ENCODE results near the gene HJV. TPM values are rescaled to one million over a fixed set of nuclear protein-coding genes. Genes with fewer than 3 reads are reported as not detected.
A peak's percentile ranks its signal among the peaks of the same experiment; 100 is the strongest.

The HJV gene
- total and polyA plus RNA-seq, 2 of the 13 experiments (the other 11 are each of a cell fraction or from before 2014, with no cell fraction given) = 0.18 TPM; not detected in 1

DNA sequence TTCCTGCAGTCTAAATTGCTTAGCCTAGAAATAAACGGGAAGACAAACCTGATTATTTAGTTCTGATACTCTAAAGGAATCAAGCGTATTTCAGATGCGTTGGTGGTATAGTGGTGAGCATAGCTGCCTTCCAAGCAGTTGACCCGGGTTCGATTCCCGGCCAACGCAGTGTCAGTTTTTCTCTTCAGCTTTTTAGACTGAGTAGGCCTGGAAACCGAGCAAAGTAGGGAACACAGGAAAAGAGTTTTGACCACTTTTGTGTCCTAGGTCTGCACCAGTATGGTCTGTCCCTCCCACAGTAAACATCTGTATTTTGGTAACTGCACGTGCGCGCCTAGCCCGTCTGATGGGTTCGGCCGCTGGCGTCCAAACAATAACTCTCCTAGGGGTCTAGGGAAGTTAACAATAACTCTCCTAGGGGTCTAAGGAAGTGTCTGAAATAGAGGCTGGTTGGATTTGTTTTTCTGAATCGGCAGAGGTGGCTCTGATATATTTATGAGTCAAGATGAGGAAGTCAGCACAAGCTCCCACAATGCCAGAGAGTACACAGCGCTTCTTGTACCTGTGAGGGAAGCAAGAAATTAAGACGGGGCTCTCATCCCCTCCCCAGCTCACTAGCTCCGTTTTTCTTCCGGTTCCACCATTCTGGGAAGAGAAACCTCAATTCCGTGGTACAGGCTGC lies 15.6 kb upstream of the HJV start (continued):
- TF ChIP-seq, protein P1, sequence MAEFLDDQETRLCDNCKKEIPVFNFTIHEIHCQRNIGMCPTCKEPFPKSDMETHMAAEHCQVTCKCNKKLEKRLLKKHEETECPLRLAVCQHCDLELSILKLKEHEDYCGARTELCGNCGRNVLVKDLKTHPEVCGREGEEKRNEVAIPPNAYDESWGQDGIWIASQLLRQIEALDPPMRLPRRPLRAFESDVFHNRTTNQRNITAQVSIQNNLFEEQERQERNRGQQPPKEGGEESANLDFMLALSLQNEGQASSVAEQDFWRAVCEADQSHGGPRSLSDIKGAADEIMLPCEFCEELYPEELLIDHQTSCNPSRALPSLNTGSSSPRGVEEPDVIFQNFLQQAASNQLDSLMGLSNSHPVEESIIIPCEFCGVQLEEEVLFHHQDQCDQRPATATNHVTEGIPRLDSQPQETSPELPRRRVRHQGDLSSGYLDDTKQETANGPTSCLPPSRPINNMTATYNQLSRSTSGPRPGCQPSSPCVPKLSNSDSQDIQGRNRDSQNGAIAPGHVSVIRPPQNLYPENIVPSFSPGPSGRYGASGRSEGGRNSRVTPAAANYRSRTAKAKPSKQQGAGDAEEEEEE (CRISPR knock-in tag; IDR thresholded peaks at IDR 0.05; ENCODE audit: borderline replicate concordance) = no peak
- TF ChIP-seq, protein P2, sequence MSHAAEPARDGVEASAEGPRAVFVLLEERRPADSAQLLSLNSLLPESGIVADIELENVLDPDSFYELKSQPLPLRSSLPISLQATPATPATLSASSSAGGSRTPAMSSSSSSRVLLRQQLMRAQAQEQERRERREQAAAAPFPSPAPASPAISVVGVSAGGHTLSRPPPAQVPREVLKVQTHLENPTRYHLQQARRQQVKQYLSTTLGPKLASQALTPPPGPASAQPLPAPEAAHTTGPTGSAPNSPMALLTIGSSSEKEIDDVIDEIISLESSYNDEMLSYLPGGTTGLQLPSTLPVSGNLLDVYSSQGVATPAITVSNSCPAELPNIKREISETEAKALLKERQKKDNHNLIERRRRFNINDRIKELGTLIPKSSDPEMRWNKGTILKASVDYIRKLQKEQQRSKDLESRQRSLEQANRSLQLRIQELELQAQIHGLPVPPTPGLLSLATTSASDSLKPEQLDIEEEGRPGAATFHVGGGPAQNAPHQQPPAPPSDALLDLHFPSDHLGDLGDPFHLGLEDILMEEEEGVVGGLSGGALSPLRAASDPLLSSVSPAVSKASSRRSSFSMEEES (CRISPR knock-in tag; IDR thresholded peaks at IDR 0.05) = no peak
- TF ChIP-seq, protein P3, sequence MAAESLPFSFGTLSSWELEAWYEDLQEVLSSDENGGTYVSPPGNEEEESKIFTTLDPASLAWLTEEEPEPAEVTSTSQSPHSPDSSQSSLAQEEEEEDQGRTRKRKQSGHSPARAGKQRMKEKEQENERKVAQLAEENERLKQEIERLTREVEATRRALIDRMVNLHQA (CRISPR knock-in tag; IDR thresholded peaks at IDR 0.05) = no peak
- TF ChIP-seq, protein P4, sequence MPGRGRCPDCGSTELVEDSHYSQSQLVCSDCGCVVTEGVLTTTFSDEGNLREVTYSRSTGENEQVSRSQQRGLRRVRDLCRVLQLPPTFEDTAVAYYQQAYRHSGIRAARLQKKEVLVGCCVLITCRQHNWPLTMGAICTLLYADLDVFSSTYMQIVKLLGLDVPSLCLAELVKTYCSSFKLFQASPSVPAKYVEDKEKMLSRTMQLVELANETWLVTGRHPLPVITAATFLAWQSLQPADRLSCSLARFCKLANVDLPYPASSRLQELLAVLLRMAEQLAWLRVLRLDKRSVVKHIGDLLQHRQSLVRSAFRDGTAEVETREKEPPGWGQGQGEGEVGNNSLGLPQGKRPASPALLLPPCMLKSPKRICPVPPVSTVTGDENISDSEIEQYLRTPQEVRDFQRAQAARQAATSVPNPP (CRISPR knock-in tag; IDR thresholded peaks at IDR 0.05) = no peak
- TF ChIP-seq PHF8 (CRISPR knock-in tag; IDR thresholded peaks at IDR 0.05) (no peak; the same call in 1 of the 2 replicates), TARDBP (CRISPR knock-in tag; IDR thresholded peaks at IDR 0.05) (no peak), RORA (CRISPR knock-in tag; IDR thresholded peaks at IDR 0.05) (no peak), EZH2 (conservative IDR thresholded peaks at IDR 0.05; ENCODE audit: low read depth, low read length) (no peak), ZNF652 (CRISPR knock-in tag; IDR thresholded peaks at IDR 0.05; ENCODE audit: borderline replicate concordance, low read depth) (no peak), ONECUT2 (CRISPR knock-in tag; IDR thresholded peaks at IDR 0.05) (no peak), FOSL2 (CRISPR knock-in tag; IDR thresholded peaks at IDR 0.05) (peak; percentile 39; the same call in 1 of the 2 replicates), KLF6 (CRISPR knock-in tag; IDR thresholded peaks at IDR 0.05) (no peak; the same call in 1 of the 2 replicates), ZNF317 (CRISPR knock-in tag; IDR thresholded peaks at IDR 0.05) (no peak), NFE2 (CRISPR knock-in tag; IDR thresholded peaks at IDR 0.05) (no peak), SMC3 (IDR thresholded peaks at IDR 0.05; ENCODE audit: low read length) (no peak), NFE2L2 (IDR thresholded peaks at IDR 0.05; ENCODE audit: low read length) (no peak), ZNF432 (CRISPR knock-in tag; IDR thresholded peaks at IDR 0.05; ENCODE audit: borderline replicate concordance) (no peak), PCBP2 (optimal IDR thresholded peaks at IDR 0.05; ENCODE audit: low read depth, low read length, poor library complexity, severe bottlenecking) (no peak), KDM2A (CRISPR knock-in tag; IDR thresholded peaks at IDR 0.05; ENCODE audit: borderline replicate concordance, low read depth) (no peak; the same call in 1 of the 2 replicates), SIN3B (IDR thresholded peaks at IDR 0.05; ENCODE audit: low read length) (no peak), ZKSCAN1 (IDR thresholded peaks at IDR 0.05; ENCODE audit: low read length) (no peak)
- TF ChIP-seq, protein P5, sequence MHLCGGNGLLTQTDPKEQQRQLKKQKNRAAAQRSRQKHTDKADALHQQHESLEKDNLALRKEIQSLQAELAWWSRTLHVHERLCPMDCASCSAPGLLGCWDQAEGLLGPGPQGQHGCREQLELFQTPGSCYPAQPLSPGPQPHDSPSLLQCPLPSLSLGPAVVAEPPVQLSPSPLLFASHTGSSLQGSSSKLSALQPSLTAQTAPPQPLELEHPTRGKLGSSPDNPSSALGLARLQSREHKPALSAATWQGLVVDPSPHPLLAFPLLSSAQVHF (CRISPR knock-in tag; IDR thresholded peaks at IDR 0.05) = no peak
- TF ChIP-seq, protein P6, sequence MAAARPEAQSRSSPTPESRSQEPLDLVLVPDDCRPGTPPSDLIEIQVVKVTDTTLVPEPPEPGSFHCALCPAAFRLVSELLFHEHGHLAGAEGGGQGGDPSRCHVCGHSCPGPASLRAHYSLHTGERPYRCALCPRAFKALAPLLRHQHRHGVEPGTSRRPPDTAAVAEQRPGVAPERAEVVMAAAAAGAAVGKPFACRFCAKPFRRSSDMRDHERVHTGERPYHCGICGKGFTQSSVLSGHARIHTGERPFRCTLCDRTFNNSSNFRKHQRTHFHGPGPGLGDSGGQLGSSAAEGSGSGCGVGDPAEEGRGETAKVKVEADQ (CRISPR knock-in tag; IDR thresholded peaks at IDR 0.05; ENCODE audit: borderline replicate concordance) = no peak
- TF ChIP-seq, protein P7, sequence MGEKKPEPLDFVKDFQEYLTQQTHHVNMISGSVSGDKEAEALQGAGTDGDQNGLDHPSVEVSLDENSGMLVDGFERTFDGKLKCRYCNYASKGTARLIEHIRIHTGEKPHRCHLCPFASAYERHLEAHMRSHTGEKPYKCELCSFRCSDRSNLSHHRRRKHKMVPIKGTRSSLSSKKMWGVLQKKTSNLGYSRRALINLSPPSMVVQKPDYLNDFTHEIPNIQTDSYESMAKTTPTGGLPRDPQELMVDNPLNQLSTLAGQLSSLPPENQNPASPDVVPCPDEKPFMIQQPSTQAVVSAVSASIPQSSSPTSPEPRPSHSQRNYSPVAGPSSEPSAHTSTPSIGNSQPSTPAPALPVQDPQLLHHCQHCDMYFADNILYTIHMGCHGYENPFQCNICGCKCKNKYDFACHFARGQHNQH (CRISPR knock-in tag; IDR thresholded peaks at IDR 0.05) = peak; percentile 31; the same call in 1 of the 2 replicates
